Lower leg skin (tissue), 3 donors: ENCODE measurements around the gene SYNGR3.

Source experiments
- POLR2A ChIP-seq, 2 donors: fragments of 450-650 bp; IDR thresholded peaks; one replicate each; pipeline ENCODE4 v1.6.1; 2016 to 2017; ENCODE audit warnings: antibody characterized with exemption in 2 of 2, mild to moderate bottlenecking in 1 of 2, moderate library complexity in 1 of 2
- TF ChIP-seq, protein P1 (sequence below), 3 donors: fragments of 450-650 bp; IDR thresholded peaks; one replicate each; pipeline ENCODE4 v1.5.1; 2016; ENCODE audit warnings: antibody characterized with exemption in 3 of 3, mild to moderate bottlenecking in 3 of 3, moderate library complexity in 2 of 3

DNA sequence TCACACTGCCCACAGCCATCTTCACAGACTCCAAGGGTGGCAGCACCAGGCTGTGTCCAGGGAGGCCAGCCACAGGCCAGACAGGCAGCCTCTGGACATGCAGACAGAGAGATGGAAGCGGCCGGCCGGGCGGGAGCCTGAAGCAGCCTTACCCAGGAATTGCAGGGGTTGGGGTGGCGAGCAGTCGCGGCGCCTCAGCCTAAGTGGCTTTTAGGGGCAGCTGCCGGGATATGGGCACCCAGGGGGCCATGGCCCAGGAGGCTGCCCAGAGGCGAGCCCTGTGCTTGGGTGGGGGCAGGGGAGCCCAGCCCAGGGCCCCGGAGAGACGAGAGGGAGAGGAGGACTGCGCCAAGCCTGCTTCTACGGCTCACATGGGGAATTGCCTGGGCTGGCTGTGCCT lies 35.5 kb downstream of the SYNGR3 start:
- TF ChIP-seq, protein P1, sequence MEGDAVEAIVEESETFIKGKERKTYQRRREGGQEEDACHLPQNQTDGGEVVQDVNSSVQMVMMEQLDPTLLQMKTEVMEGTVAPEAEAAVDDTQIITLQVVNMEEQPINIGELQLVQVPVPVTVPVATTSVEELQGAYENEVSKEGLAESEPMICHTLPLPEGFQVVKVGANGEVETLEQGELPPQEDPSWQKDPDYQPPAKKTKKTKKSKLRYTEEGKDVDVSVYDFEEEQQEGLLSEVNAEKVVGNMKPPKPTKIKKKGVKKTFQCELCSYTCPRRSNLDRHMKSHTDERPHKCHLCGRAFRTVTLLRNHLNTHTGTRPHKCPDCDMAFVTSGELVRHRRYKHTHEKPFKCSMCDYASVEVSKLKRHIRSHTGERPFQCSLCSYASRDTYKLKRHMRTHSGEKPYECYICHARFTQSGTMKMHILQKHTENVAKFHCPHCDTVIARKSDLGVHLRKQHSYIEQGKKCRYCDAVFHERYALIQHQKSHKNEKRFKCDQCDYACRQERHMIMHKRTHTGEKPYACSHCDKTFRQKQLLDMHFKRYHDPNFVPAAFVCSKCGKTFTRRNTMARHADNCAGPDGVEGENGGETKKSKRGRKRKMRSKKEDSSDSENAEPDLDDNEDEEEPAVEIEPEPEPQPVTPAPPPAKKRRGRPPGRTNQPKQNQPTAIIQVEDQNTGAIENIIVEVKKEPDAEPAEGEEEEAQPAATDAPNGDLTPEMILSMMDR (IDR thresholded peaks at IDR 0.05), result no peak
- TF ChIP-seq POLR2A (IDR thresholded peaks at IDR 0.05), result no peak
